Upper lobe of left lung (tissue), 6 donors: Measurements from ENCODE around the gene DARS1. TPM values are rescaled to one million over a fixed set of nuclear protein-coding genes. Genes with fewer than 3 reads are reported as not detected.
A peak's percentile ranks its signal among the peaks of the same experiment; 100 is the strongest.
"Not testable (repeated sequence)": the region's sequence is repeated elsewhere in the genome, so short reads cannot be mapped to it uniquely, and the experiment has no call there.

Experiments
- ATAC-seq, 2 donors: fragments of 200-7000 bp; cut with Tn5 transposase; one replicate each; pipeline ENCODE4 v1.9.1; 2022; ENCODE audit warnings: mild to moderate bottlenecking in 2 of 2, moderate library complexity in 2 of 2; ENCODE audit not compliant: low FRiP score in 2 of 2
- DNase-seq, 2 donors: peaks; one replicate each; pipeline ENCODE4 v3.0.0-alpha.2; 2019 to 2020
- H3K27ac ChIP-seq, 4 donors: fragments of 200-600 bp; sonication (generic); one replicate each; pipeline ENCODE4 v1.5.1; 2016 to 2019
- H3K27me3 ChIP-seq, 4 donors: fragments of 200-600 bp; sonication (generic); one replicate each; pipeline ENCODE4 v1.5.1; 2017 to 2019
- H3K36me3 ChIP-seq, 4 donors: fragments of 200-600 bp; sonication (generic); one replicate each; pipeline ENCODE4 v1.5.1; 2016 to 2019
- H3K4me1 ChIP-seq, 4 donors: fragments of 200-600 bp; sonication (generic); one replicate each; pipeline ENCODE4 v1.5.1; 2018 to 2019
- H3K4me3 ChIP-seq, 4 donors: fragments of 200-600 bp; sonication (generic); one replicate each; pipeline ENCODE4 v1.5.1; 2017 to 2019; ENCODE audit warnings: mild to moderate bottlenecking in 2 of 4, moderate library complexity in 1 of 4
- H3K9me3 ChIP-seq, 4 donors: fragments of 200-600 bp; sonication (generic); one replicate each; pipeline ENCODE4 v1.5.1; 2018 to 2019
- CTCF ChIP-seq, 6 experiments: fragments of 450-650 bp in 4 of 6; fragments of 200-600 bp in 2 of 6; sonication (generic) in 2 of 6; IDR thresholded peaks; one replicate each; pipeline ENCODE4 v1.5.1; 2016 to 2019; ENCODE audit warnings: antibody characterized with exemption in 6 of 6
- EP300 ChIP-seq, 4 donors: sonication (generic); formaldehyde crosslinking; IDR thresholded peaks; one replicate each; pipeline ENCODE4 v1.5.1; 2017; ENCODE audit warnings: antibody characterized with exemption in 4 of 4, control low read depth in 2 of 4
- POLR2A ChIP-seq, 4 donors: fragments of 450-650 bp; IDR thresholded peaks; one replicate each; pipeline ENCODE4 v1.5.1; 2016 to 2017; ENCODE audit warnings: antibody characterized with exemption in 4 of 4, mild to moderate bottlenecking in 2 of 4
- POLR2AphosphoS5 ChIP-seq, 2 donors: sonication (generic); formaldehyde crosslinking; IDR thresholded peaks; one replicate each; pipeline ENCODE4 v1.5.1; 2017; ENCODE audit warnings: antibody characterized with exemption in 2 of 2
- WGBS, 2 donors: methylation state at CpG; one replicate each; pipeline ENCODE4 v1.1.5; 2017 to 2018; 5-methylcytosine and 5-hydroxymethylcytosine counted together
- total RNA-seq, 6 donors: library from RNA; depleted of rRNA in 4 of 6; stranded (reverse); fragments of >200 nt in 4 of 6; gene quantifications; one replicate each; pipeline versions ENCODE4 v1.1.0 to v1.2.1, GENCODE V29; 2016 to 2021
- donor health status: DM: no; HTN: no; CAD: no; lungs with moderate emphysema.
- donor health status: DM: no; HTN: yes; CAD: no; lungs with severe emphysema.

Gene DARS1
- total RNA-seq, 6 donors from 2014 or later, result 38.5 to 68.1 (median 51.9) TPM

- Histone ChIP-seq H3K4me1 (peaks cover 12 to 27% (median 23%) of the 10 kb centered on the region in 4 donors), H3K9me3 (no peaks in the 10 kb centered on the region), H3K27me3 (no peaks in the 10 kb centered on the region), H3K36me3 (peaks cover 0 to 11% (median 0%) of the 10 kb centered on the region in 4 donors), H3K27ac (no peak overlapping the region), H3K4me3 (no peak overlapping the region)
- no peak for ATAC-seq
- TF ChIP-seq POLR2AphosphoS5 (IDR thresholded peaks at IDR 0.05) (no peak), EP300 (IDR thresholded peaks at IDR 0.05) (no peak), POLR2A (IDR thresholded peaks at IDR 0.05) (no peak), CTCF (IDR thresholded peaks at IDR 0.05) (no peak)
- 89 to 94% methylated on average over 11 of the region's 11 CpGs for WGBS, 2 donors
- peak in 1 of 2 donors; percentile 8 for DNase-seq
Measured at GRCh38 chr2:135963841-135964240, 21.6 kb downstream of the DARS1 start.

GRCh38 chr2:135962366-135963123 lies 22.9 kb downstream of the DARS1 start:
- H3K4me1 ChIP-seq, result peaks cover 12 to 27% (median 23%) of the 10 kb centered on the region in 4 donors
- DNase-seq, result no peak
- peak overlapping the region in 1 of 4 donors; percentile 16 for H3K27ac ChIP-seq
- WGBS, 2 donors, result 49 to 55% methylated on average over 4 of the region's 4 CpGs
- H3K36me3 ChIP-seq, result peaks cover 0 to 9% (median 0%) of the 10 kb centered on the region in 4 donors
- no peak overlapping the region for H3K4me3 ChIP-seq
- no peak for ATAC-seq
- no peaks in the 10 kb centered on the region for H3K27me3 ChIP-seq
- TF ChIP-seq CTCF (IDR thresholded peaks at IDR 0.05), result no peak
- no peak for TF ChIP-seq POLR2AphosphoS5 (IDR thresholded peaks at IDR 0.05)
- TF ChIP-seq POLR2A (IDR thresholded peaks at IDR 0.05), result no peak
- TF ChIP-seq EP300 (IDR thresholded peaks at IDR 0.05), result no peak
- no peaks in the 10 kb centered on the region for H3K9me3 ChIP-seq

- DNase-seq, result no peak
- peaks cover 0 to 9% (median 0%) of the 10 kb centered on the region in 4 donors for H3K36me3 ChIP-seq
- no peaks in the 10 kb centered on the region for H3K27me3 ChIP-seq
- peaks cover 12 to 27% (median 23%) of the 10 kb centered on the region in 4 donors for H3K4me1 ChIP-seq
- H3K9me3 ChIP-seq, result no peaks in the 10 kb centered on the region
- no peak for ATAC-seq
- H3K4me3 ChIP-seq, result no peak overlapping the region
- TF ChIP-seq EP300 (IDR thresholded peaks at IDR 0.05) (no peak), POLR2A (IDR thresholded peaks at IDR 0.05) (no peak), POLR2AphosphoS5 (IDR thresholded peaks at IDR 0.05) (no peak), CTCF (IDR thresholded peaks at IDR 0.05) (no peak)
- 49% methylated on average over 5 of the region's 5 CpGs for WGBS, 2 donors
- H3K27ac ChIP-seq, result peak overlapping the region; percentile 4 to 54 (median 32)
Measured at GRCh38 chr2:135960656-135961551, 24.5 kb downstream of the DARS1 start.

GRCh38 chr2:135960150-135960549 lies 25.3 kb downstream of the DARS1 start:
- Histone ChIP-seq H3K4me1 (peaks cover 12 to 27% (median 23%) of the 10 kb centered on the region in 4 donors), H3K36me3 (peaks cover 0 to 9% (median 0%) of the 10 kb centered on the region in 4 donors), H3K27me3 (no peaks in the 10 kb centered on the region), H3K4me3 (no peak overlapping the region), H3K9me3 (no peaks in the 10 kb centered on the region), H3K27ac (peak overlapping the region in 1 of 4 donors; percentile 54)
- no peak for DNase-seq
- WGBS, 2 donors, result 84 to 90% methylated on average over 5 of the region's 5 CpGs
- TF ChIP-seq CTCF (IDR thresholded peaks at IDR 0.05) (no peak), EP300 (IDR thresholded peaks at IDR 0.05) (no peak), POLR2AphosphoS5 (IDR thresholded peaks at IDR 0.05) (no peak), POLR2A (IDR thresholded peaks at IDR 0.05) (no peak)
- ATAC-seq, result no peak

- not testable (repeated sequence) for H3K4me3 ChIP-seq, H3K36me3 ChIP-seq, H3K27me3 ChIP-seq, DNase-seq, H3K27ac ChIP-seq, H3K9me3 ChIP-seq, ATAC-seq
- 94 to 96% methylated on average over 6 of the region's 6 CpGs for WGBS, 2 donors
- peaks cover 12 to 27% (median 23%) of the 10 kb centered on the region in 4 donors for H3K4me1 ChIP-seq
Measured at GRCh38 chr2:135958927-135959326, 26.5 kb downstream of the DARS1 start.
